GM21390 (cell line): Measurements from ENCODE around the gene RCSD1.
A peak's percentile ranks its signal among the peaks of the same experiment; 100 is the strongest.

Experiments used
- ATAC-seq: cut with Tn5 transposase; IDR thresholded peaks from one replicate; pipeline ENCODE4 v1.9.1; 2021; ENCODE audit not compliant: unreplicated experiment

Gene RCSD1

DNA sequence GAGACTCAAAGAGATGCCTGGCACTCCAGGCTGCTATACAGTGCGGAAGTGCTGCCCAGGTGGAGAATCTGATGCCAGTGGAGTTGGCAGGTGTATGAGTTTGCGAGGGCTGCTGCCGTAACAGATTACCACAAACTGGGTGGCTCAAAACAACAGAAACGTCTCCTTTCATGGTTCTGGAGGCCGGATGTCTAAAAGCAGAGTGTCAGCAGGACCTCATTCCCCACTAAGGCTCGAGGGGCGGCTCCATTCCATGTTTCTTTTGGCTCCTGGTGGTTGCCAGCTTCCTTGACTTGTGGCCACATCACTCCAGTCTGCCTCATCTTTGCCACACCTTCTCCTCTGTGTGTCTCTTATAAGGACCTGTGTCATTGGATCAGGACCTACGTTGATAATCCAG is 10.0 kb downstream of the RCSD1 start:
- ATAC-seq, result no peak

DNA sequence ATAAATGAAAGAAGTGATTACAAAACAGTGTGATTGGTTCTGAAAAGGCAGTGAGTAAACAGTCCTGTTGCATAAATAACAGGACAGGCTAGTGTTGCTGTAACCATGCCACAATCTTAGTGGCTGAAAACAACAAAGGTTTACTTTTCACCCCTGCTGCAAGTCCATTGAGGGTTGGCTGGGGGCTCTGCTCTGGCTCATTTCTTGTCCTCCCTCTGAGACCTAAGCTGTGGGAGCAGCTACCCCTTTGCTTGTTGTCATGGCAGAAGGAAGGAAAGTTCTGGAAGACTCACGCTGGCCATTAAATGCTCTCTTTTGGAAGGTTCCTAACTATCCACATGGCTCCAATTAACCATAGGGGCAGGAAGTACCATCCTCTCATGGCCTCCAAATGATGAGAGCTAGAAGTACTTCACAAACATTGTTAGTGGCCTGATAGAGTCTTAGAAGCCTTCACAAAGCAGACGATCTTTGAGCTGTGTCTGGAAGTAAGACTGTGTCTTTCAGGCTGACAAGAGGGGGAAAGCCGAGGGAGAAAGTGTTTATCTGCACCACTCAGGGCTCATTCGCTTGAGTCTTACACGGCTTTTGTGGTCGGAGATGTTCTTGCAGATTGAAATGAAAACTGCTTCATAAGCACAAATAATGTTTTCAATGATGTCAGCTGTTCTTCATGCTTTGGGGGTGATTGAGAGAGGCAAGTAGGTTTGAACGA is 11.9 kb downstream of the RCSD1 start:
- no peak for ATAC-seq

DNA sequence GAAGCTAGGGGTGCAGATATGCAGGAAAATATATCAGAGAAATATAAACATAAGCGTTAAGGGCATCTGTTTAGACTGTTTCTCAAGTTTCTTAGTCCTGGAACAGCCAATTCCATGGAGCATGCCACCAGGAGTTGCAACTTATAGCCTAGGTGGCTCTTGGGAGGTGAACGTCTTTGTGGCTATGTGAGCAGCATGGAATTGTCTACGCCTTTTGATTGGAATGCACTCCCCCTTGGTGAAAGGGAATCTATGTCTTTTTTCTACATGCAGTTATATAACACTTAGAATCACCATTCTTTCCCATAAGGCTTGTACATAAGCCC is 12.4 kb downstream of the RCSD1 start:
- no peak for ATAC-seq

DNA sequence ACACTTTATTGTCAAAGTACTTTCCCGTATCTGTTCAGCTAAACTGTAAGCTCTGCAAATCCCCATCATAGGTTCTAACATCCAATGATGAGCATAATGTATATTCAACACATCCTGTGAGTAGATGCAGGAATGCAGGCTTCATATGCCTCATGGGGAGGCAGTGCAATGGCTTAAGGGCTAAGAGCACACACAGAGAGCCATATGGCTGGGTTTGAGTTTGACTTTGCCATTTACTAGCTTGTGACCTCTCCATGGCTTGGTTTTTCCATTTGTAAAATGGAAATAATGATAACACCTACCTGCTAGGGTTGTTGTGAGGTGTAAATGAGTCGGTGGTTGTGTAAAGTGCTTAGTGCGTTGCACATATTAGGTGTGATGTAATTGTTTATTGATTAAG is 13.4 kb downstream of the RCSD1 start:
- no peak for ATAC-seq

DNA sequence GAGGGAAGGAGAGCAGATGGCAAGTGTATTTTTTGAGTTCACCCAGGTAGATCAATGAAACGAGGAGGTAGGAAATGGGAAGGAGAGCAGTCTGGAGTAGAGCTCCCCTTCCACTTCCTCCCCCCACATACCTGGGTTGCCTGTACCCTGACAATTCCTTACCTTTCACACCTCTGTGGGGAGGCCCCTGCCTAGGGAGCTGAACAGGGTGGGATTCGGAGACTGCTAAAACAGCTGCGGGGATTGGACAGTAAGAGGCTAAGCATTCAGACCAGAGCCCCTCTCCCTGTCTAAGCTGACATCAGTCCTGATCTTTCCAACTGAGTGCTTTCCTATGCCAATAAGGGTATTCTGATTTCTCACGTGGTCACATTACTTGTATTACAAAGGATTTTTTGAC is 14.5 kb downstream of the RCSD1 start:
- ATAC-seq, result no peak

DNA sequence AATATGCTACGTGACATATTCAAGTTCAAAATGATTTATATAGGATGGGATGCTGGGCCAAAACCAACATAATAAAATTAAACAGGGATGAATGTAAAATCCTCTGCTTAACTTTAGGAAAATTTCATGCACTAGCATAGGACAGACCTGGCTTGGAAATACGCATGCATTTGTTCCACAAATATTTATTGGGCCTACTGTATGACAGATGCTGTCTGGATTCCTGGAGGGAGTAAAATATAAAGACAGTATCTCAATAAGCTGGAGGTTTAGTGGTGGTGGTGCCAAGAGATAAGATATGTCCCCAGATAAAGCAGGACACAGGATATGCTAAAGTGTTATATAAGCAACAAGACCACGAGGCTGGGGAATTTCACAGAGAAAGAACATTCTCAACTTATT is 15.1 kb downstream of the RCSD1 start:
- no peak for ATAC-seq

DNA sequence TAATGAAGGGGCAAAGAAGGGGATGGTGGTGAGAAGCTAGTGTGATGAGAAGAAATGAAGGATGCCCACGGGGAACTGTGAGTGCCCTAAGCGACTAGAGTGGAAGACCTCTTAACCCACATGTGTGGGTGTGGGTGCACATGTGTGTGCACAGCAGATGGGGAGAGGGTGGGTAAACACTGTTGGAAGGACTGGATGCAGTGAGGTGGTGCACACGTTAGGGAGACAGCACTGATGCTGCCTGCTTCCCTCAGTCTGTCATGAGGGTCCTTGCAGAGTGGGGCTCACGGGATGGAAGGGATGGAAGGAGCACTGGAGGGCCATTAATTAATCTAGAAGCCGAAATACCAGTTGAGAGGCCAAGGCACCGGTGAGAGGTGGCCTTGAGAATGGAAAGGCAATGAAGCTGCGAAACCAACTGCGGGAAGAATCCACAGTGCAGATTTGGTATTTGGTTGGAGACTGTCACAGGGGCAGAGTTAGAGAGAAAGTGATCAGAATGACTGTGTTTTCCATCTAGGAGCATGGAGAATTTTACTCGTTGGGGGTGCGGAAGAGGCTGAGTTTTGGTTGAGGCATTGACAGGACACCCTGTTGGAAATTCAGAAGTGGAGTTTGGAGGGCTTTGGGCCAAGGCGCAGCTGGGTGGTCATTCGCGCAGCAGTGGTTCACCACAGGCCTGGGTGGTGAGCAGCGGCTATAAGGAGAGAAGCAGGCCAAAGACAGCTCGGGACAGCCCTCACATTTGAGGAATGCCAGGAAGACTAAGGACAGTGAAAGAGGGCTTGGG is 15.8 kb downstream of the RCSD1 start:
- ATAC-seq, result no peak

DNA sequence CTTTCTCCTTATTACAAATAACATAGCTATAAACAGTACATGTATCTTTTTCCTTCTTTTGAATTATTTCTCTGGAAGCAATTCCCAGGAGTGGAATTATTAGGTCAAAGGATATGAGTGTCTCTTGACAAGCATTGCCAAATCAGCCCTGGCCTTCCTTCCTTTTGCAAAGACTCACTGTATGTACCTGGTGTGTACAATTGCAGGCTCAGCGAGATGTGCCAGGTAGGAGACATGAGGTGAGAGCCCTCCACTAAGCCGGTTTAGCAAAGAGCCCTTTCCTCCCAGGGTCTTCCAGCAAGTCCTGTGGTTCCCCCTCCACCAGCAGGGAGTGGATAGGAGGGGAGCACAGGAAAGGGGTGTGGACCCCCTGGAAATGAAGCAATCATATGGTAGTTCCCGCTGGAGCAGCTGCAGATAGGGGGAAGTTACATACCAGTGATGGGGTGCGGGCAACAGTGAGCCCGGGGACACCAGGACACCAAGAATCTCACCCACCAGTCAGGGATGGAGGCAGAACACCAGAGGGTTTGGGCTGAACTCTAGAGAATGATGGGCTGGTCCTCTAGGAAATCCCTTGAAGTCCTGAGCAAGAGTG is 18.3 kb downstream of the RCSD1 start:
- no peak for ATAC-seq

DNA sequence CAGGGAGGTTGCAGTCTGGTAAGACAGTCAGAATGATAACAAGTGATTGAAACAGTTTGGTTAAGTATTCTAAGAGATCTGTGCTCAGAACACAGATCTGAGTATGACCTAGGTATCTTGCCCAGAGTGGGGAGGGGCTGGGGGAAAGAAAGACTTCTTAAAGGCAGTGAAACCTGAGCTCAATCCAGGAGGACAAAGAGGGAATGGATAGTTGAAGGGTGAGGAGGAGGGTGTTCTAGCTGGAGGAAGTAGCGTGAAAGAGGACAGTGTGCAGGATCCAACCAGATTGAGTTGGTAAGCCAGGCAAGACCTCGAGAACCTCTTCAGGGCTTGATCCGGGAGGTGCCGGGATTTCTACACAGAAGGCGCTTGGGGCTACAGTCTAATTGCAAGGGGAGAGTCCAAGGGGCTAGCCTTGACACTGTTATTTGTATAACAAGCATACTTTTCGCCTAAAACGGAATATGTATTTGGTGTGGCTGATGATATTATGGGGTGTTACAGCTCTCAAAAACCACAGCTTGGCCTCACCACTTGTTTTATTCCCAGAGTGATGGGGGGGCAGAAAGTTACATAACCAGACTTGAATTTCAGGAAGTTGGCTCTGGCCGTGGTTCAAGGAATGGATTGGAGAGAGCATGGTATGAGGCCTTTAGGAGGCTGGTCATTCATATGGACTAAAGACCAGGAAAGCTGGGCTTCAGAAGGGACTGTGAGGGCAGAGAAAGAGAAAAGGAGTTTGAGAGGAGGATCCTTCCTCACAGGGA is 19.1 kb downstream of the RCSD1 start:
- ATAC-seq, result no peak

DNA sequence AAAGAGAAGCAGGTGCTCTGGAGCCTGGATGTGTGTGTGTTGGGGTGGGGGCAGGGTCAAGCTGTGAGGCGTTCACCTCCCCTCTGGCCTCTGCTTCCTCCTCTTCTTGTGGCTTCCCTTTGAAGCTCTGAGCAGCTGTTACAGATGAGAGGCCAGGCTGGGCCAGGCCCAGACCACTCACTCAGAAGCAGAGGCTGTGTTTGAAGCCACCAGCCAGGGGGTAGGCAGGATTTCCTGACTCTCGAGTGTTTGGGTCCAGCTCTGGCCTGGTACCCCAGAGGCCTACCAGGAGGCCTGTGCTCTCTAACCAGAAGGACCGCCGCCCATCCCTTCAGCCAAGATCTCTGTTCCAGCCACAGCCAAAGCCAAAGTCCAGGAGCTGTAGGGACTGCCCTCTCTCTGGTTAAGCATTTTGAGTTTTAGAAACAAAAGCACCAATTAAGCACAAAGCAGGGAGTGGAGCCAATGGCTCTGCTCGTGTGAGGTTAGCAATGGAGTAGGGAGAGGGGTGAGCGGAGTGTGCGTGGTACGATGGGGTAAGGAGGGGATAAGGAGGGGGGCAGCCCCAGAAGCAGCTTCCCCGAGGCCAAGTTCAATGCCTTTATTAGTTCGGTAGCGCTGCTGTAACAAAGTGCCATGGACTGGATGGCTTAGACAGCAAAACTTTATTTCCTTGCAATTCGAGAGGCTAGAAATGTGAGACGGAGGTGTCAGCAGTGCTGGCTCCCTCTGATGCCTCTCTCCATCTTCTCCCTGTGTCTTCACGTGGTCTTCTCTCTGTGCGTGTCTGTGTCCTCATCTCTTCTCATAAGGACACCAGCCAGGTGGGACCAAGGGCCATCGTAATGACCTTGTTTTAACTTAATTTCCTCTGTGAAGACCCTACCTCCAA is 20.5 kb downstream of the RCSD1 start:
- ATAC-seq, result peak; percentile 64

DNA sequence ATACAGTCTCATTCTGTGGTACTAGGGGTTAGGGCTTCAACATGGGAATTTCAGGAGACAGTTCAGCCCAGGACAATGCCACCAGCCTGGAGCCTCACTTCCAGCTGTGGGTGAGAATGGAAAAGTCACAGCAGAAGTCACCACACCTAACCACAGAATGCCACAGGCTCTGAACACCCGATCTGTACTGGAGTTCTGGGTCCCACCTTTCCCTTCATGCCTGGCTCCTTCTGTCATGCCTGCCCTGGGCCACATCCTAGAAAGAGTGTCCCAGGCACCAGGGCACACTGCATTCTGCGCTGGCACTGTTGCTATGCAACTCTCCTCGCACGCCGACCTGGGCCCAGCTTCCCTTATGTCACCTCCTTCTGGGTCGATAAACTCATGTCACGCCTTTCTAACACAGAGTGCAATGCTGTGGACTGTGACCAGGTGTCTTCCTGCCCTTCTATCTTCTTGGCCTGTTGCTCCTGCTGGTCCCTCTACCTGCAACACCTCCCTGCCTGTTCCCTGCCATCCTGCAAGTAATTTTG is 21.2 kb downstream of the RCSD1 start:
- no peak for ATAC-seq

DNA sequence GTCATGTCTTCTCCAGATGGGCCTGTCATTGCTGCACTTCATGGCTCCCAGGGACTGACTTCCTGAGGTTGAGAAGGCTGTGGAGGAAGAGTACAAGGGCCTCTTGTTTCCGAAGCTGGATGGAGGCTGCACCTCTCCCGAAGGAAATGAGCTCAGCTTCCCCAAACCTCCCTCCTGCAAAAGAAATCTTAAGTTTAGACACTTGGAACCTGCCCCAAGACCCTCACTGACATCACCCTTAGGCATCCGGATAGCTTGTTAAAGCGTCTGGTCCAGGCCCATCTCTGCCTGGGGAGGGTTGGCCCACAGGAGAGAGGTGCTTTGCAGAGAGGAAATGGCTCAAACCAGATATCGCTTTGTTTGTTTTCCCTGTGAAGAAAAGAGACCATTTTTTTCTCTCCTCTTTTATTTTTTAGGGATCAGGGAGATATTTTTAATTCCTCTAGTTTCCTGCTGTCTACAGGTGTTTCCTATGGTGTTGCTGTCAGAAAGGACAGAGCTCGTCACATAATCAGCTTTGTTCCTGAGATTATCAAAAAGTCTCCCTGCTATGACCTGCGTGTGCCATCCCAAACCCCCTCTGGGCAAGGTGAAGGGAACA is 25.0 kb downstream of the RCSD1 start:
- ATAC-seq, result no peak

DNA sequence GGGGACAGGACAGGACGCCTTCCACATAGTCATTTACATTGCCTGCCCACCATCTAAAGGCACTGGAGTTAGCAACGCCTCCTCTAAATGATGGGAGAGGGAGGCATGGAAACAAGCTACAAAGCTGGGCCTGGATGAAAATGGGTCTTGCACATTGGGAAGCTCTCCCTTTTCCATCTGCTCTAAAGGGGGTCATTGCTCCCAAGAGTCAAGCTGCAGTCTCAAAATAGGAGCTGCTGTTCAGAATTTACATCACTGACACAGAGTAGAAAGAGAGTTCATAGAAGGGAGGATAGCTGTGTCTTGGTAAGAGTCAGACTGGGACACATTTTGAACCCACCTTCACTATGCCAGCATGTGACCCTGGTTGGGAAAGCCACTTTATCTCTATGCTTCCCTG is 26.6 kb downstream of the RCSD1 start:
- ATAC-seq, result no peak

DNA sequence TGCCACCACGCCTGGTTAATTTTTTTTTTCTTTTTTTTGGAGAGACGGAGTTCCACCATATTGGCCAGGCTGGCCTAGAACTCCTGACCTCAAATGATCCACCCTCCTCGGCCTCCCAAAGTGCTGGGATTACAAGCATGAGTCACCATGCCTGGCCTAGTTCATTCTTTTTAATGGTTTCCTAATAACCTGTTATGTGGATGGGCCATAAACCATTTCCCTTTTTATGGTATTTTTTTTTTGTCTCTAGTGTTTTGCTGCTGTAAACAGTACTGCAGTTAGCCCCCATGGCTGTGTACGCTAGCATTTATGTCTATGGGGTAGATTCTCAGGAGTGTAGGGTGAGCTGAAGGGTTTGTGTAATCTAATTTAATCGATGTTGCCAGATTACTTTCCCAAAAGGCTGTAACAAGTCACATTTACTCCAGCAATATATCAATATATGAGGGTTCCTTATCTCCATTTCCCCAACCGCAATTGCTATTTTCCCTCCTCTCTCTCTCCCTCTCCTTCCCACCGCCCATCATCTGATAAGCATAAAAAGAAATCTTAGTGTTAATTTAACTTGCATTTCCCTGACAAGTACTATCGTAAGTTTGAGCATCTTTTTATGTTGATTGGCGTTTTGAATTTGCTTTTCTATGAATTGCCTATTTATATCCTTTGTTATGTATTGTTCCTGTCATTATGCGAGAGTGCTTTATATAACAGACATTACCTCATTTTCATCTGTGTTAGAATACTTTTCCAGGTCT is 28.7 kb downstream of the RCSD1 start:
- no peak for ATAC-seq

DNA sequence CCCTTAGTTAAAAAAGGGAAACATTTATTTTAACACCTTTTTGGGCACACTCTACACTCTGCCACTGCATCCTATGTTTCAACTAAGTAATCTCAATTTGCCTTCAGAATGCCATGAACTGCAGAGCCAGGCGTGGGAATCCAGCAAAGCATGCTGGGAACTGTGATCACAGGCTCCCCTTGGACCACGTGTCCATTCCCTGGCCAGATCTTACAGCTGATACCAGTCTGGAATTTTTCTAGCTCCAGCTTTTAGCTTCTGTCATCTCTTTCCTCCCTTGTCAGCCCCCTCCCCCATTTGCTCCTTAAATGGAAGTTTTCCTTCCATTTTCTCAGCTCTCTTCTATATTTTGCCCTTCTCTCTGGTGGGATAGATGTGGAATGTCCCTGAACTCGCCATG is 29.4 kb downstream of the RCSD1 start:
- ATAC-seq, result no peak

DNA sequence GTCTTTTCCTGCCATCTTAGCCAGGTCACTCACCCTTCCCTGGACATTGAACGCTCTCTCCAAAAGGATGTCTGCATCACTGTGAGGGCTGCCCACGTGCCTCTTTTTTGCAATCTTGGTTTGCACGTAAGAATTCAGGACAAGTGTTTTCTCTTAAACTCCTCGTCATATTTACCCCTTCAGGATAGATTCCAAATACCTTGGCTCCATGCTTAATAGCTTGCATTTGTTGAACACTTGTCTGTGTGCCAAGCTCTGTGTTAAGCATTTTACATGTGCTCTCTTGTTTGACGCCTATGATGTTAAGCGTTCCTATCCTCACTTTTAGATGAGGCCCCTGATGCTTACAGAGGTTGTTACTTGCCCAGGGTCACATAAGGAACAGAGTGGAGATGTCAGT is 29.8 kb downstream of the RCSD1 start:
- no peak for ATAC-seq

DNA sequence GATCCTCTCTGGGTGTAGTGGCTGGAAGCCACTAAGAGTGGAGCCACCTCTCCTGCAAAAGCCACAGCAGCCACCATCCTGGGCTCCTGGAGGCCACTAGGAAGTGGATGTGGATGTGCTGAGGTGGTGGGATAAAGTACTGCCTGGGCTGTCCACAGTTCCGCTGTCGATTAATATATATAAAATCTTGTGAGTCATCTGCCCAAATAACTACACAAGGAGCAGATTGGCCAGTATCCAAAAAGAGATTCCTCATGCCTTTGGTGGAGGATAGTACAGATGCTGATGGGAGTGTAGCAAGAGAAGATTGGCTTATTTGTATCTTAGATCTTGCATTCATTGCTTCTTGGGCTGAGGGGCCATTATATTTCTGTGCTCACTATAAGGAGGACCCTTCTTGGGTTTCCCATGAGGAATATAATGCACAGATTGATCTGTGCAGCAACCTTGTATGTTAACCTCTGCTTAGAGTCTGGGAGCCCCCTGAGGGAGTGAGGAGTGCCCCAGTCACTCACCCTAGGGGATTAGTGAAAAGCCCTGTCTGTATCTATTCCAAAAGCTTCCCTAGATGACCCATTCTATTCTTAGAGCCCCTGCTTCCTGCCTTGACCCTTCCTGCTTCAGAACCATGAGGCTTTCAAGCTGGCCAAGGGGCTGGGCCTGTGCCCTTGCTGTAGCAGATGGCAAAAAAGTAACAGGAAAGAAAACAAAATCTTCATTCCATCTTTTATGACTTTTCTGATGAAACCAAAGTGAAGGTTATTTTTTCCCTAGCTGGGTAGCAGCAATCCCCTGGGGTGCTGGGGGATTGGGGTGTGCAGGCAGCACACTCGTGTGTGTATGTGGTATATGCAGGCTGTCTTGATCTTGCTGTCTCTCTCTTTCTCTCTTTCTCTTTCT is 31.7 kb downstream of the RCSD1 start:
- ATAC-seq, result no peak
